GM12878 (cell line): Measurements from ENCODE around the gene NRG3. TPM values are rescaled to one million over a fixed set of nuclear protein-coding genes. Genes with fewer than 3 reads are reported as not detected.

Experiments used
- ATAC-seq: fragments of 200-7000 bp; cut with Tn5 transposase; 3 replicates; pipeline ENCODE4 v1.9.1; 2020; ENCODE audit warnings: mild to moderate bottlenecking, moderate library complexity
- BruUV-seq: library from RNA; stranded (reverse); fragments of 400-500 nt; replicated peaks from 2 replicates; lab custom pipeline; 2021; lab: Mats Ljungman, UMichigan
- CTCF ChIA-PET: fragments of 300-600 bp; sonication (Branson Sonifier 250); formaldehyde crosslinking; extraction: SDS; loops from one replicate; lab custom pipeline; 2021; ENCODE audit warnings: inconsistent platforms; lab: Yijun Ruan, JAX
- POLR2A ChIA-PET: fragments of 350-600 bp; formaldehyde crosslinking; extraction: SDS; loops from one replicate; lab custom pipeline; 2021; ENCODE audit warnings: inconsistent platforms; lab: Charles Lee
- RAD21 ChIA-PET: fragments of 300-600 bp; sonication (Branson Sonifier 250); formaldehyde crosslinking; loops from one replicate; lab custom pipeline; 2023; ENCODE audit warnings: antibody characterized with exemption; ENCODE audit not compliant: unreplicated experiment; lab: Charles Lee
- SMC1A ChIA-PET: fragments of 300-600 bp; sonication (Branson Sonifier 250); formaldehyde crosslinking; loops from one replicate; lab custom pipeline; 2023; ENCODE audit not compliant: unreplicated experiment, uncharacterized antibody; lab: Charles Lee
- DNase-seq: peaks from one replicate; pipeline ENCODE4 v3.0.0-alpha.2; 2011; ENCODE audit warnings: low read depth, low spot score
- FAIRE-seq: peaks from 3 replicates; lab custom pipeline; 2011; peaks lifted over from hg19 to GRCh38; lab: Jason Lieb, UNC
- H2AFZ ChIP-seq: 2 replicates; pipeline ENCODE4 v1.6.0; 2011; ENCODE audit warnings: low read depth, low read length, control low read depth; ENCODE audit not compliant: control insufficient read depth
- H3K27ac ChIP-seq: 2 replicates; pipeline ENCODE4 v1.5.1; 2011; ENCODE audit warnings: control low read depth; ENCODE audit not compliant: control insufficient read depth, insufficient read depth
- H3K27me3 ChIP-seq, 2 experiments: replicated peaks in 1 of 2; 2 replicates each; pipeline versions ENCODE4 v1.6.0 to v1.6.1; 2011; ENCODE audit warnings: low read length in 1 of 2; ENCODE audit not compliant: control insufficient read depth in 2 of 2, insufficient read depth in 2 of 2
- H3K36me3 ChIP-seq, 2 experiments: 2 replicates each; pipeline ENCODE4 v1.5.1; 2011; ENCODE audit warnings: low read length in 1 of 2; ENCODE audit not compliant: control insufficient read depth in 2 of 2, insufficient read depth in 2 of 2
- H3K4me1 ChIP-seq: 2 replicates; pipeline ENCODE4 v1.6.1; 2011; ENCODE audit warnings: mild to moderate bottlenecking, low read length, moderate library complexity, mixed read lengths; ENCODE audit not compliant: control insufficient read depth, insufficient read depth
- H3K4me2 ChIP-seq: 2 replicates; pipeline ENCODE4 v1.6.0; 2011; ENCODE audit warnings: control low read depth; ENCODE audit not compliant: control insufficient read depth, insufficient read depth
- H3K4me3 ChIP-seq: fragments of 200-600 bp; sonication (generic); 2 replicates; pipeline ENCODE4 v1.5.1; 2016
- H3K79me2 ChIP-seq: 2 replicates; pipeline ENCODE4 v1.6.0; 2011; ENCODE audit warnings: low read length; ENCODE audit not compliant: control insufficient read depth, insufficient read depth
- H3K9ac ChIP-seq: 2 replicates; pipeline ENCODE4 v1.8.0; 2011; ENCODE audit warnings: low read length, control low read depth, mixed read lengths; ENCODE audit not compliant: control insufficient read depth, insufficient read depth
- H3K9me3 ChIP-seq: replicated peaks from 3 replicates; pipeline ENCODE4 v1.5.1; 2011; ENCODE audit warnings: mild to moderate bottlenecking, low read length; ENCODE audit not compliant: control insufficient read depth, insufficient read depth
- H4K20me1 ChIP-seq: 2 replicates; pipeline ENCODE4 v1.6.0; 2011; ENCODE audit not compliant: control insufficient read depth, insufficient read depth
- ESRRA ChIP-seq: IDR thresholded peaks from 2 replicates; pipeline ENCODE4 v1.6.1; 2012; ENCODE audit warnings: mild to moderate bottlenecking, low read length, improper control_type of control experiment
- FOS ChIP-seq: IDR thresholded peaks from 3 replicates; pipeline ENCODE4 v1.6.1; 2011; ENCODE audit warnings: borderline replicate concordance; ENCODE audit not compliant: insufficient read length; ENCODE audit errors: extremely low read depth
- PAX5 ChIP-seq: IDR thresholded peaks from 2 replicates; pipeline ENCODE4 v1.6.1; 2011; ENCODE audit warnings: low read depth, low read length, borderline replicate concordance
- POLR2AphosphoS5 ChIP-seq: IDR thresholded peaks from 2 replicates; pipeline ENCODE4 v1.6.1; 2011; ENCODE audit warnings: mild to moderate bottlenecking, low read length, inconsistent platforms
- POU2F2 ChIP-seq: IDR thresholded peaks from 3 replicates; pipeline ENCODE4 v1.6.1; 2011; ENCODE audit warnings: low read depth, mild to moderate bottlenecking, low read length, borderline replicate concordance
- RBBP5 ChIP-seq: fragments of 200-600 bp; sonication (generic); conservative IDR thresholded peaks from 2 replicates; pipeline ENCODE4 v1.6.1; 2016
- SMAD1 ChIP-seq: fragments of 450-650 bp; IDR thresholded peaks from 2 replicates; pipeline ENCODE4 v1.6.1; 2018; ENCODE audit warnings: mild to moderate bottlenecking, low read depth; ENCODE audit not compliant: partially characterized antibody
- YY1 ChIP-seq: IDR thresholded peaks from 2 replicates; pipeline ENCODE4 v1.6.1; 2011; ENCODE audit warnings: low read depth, mild to moderate bottlenecking, low read length
- ZZZ3 ChIP-seq: IDR thresholded peaks from 2 replicates; pipeline ENCODE4 v1.6.1; 2011; ENCODE audit warnings: low read depth; ENCODE audit not compliant: control insufficient read depth, insufficient read length
- whole genome bisulfite sequencing: methylation state at CpG from one replicate; pipeline ENCODE4 v1.1.6; 2016; ENCODE audit warnings: low lambda C conversion rate; ENCODE audit not compliant: insufficient replicate concordance, insufficient coverage; ENCODE audit errors: missing lambda C conversion rate; 5-methylcytosine and 5-hydroxymethylcytosine counted together
- in situ Hi-C: fragments of 300-500 bp; cut with MboI; formaldehyde crosslinking; loops from 9 replicates; pipeline ENCODE4 v1.14.3; 2018; ENCODE audit warnings: mixed read lengths
- intact Hi-C: fragments of 100-400 bp; cut with micrococcal nuclease; formaldehyde crosslinking; loops from one replicate; pipeline ENCODE4 v1.14.2; 2022; ENCODE audit not compliant: unreplicated experiment
- polyA plus RNA-seq, 11 experiments: library from polyadenylated mRNA; depleted of rRNA in 4 of 11; unstranded in 6 of 11; stranded (reverse) in 5 of 11; fragments of >200 nt; fragmentation: Nextera tagmentation in 4 of 11; fragmentation: Illumina TruSeq in 1 of 11; extraction: Ambion mirVana in 4 of 11; extraction: Trizol in 1 of 11; gene quantifications; 1 replicate in 1 of 11; 2 replicates in 10 of 11; pipeline versions ENCODE4 v1.2.1 to v1.2.3, GENCODE V29; 2011 to 2016; ENCODE audit warnings: inconsistent platforms in 2 of 11, missing spikeins in 2 of 11, low read depth in 1 of 11
- total RNA-seq, 4 experiments: library from RNA; depleted of rRNA in 3 of 4; stranded (reverse); fragments of >200 nt in 3 of 4; fragmentation: Illumina TruSeq in 1 of 4; extraction: Trizol in 1 of 4; gene quantifications; 2 replicates each; pipeline versions ENCODE4 v1.2.1 to v1.2.3, GENCODE V29; 2013 to 2021
- TF ChIP-seq, protein P1 (sequence below): fragments of 450-650 bp; IDR thresholded peaks from 2 replicates; pipeline ENCODE4 v1.6.1; 2016; ENCODE audit warnings: mild to moderate bottlenecking
- TF ChIP-seq, protein P2 (sequence below): IDR thresholded peaks from 2 replicates; pipeline ENCODE4 v1.6.1; 2012; ENCODE audit warnings: improper control_type of control experiment, low read depth, low read length; ENCODE audit not compliant: insufficient replicate concordance

NRG3 gene
- total and polyA plus RNA-seq, 10 of the 15 experiments (the other 5 are each of a cell fraction or from before 2014, with no cell fraction given) = 0.03 to 0.41 (median 0.17) TPM; not detected in 3

DNA sequence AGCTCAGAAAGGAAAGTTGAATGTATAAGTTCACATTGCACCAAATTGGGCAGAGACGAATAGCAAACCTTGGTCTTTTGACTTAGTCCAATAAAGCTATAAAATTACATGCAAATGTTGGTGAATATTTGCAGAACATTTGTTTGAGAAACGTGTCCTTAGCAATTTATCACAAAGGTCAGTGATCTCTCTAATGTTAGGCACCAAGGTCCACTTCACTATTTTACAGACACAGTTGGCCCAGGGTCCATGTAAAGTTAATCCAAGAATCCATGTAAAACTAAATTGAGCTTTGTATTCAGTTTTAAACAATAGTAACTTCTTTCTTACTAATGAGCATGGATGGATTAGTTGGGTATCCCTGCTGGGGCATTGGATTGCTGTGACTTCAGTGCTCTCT, 617.7 kb downstream of the NRG3 start:
- H3K27me3 ChIP-seq = no peaks in the 10 kb centered on the region
- H2AFZ ChIP-seq = no peak overlapping the region
- no peaks in the 10 kb centered on the region for H3K79me2 ChIP-seq
- 2% methylated on average over 2 of the region's 2 CpGs for WGBS
- no peak overlapping the region for H3K4me3 ChIP-seq
- no peak for TF ChIP-seq SMAD1
- TF ChIP-seq PAX5 = no peak
- no peak for TF ChIP-seq YY1
- no peak for TF ChIP-seq RBBP5
- TF ChIP-seq POU2F2 = no peak
- no peak for TF ChIP-seq ESRRA
- no peak for TF ChIP-seq POLR2AphosphoS5
- no peak for TF ChIP-seq ZZZ3
- TF ChIP-seq FOS = no peak
- TF ChIP-seq, protein P1, sequence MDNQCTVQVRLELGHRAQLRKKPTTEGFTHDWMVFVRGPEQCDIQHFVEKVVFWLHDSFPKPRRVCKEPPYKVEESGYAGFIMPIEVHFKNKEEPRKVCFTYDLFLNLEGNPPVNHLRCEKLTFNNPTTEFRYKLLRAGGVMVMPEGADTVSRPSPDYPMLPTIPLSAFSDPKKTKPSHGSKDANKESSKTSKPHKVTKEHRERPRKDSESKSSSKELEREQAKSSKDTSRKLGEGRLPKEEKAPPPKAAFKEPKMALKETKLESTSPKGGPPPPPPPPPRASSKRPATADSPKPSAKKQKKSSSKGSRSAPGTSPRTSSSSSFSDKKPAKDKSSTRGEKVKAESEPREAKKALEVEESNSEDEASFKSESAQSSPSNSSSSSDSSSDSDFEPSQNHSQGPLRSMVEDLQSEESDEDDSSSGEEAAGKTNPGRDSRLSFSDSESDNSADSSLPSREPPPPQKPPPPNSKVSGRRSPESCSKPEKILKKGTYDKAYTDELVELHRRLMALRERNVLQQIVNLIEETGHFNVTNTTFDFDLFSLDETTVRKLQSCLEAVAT = no peak
- TF ChIP-seq, protein P2, sequence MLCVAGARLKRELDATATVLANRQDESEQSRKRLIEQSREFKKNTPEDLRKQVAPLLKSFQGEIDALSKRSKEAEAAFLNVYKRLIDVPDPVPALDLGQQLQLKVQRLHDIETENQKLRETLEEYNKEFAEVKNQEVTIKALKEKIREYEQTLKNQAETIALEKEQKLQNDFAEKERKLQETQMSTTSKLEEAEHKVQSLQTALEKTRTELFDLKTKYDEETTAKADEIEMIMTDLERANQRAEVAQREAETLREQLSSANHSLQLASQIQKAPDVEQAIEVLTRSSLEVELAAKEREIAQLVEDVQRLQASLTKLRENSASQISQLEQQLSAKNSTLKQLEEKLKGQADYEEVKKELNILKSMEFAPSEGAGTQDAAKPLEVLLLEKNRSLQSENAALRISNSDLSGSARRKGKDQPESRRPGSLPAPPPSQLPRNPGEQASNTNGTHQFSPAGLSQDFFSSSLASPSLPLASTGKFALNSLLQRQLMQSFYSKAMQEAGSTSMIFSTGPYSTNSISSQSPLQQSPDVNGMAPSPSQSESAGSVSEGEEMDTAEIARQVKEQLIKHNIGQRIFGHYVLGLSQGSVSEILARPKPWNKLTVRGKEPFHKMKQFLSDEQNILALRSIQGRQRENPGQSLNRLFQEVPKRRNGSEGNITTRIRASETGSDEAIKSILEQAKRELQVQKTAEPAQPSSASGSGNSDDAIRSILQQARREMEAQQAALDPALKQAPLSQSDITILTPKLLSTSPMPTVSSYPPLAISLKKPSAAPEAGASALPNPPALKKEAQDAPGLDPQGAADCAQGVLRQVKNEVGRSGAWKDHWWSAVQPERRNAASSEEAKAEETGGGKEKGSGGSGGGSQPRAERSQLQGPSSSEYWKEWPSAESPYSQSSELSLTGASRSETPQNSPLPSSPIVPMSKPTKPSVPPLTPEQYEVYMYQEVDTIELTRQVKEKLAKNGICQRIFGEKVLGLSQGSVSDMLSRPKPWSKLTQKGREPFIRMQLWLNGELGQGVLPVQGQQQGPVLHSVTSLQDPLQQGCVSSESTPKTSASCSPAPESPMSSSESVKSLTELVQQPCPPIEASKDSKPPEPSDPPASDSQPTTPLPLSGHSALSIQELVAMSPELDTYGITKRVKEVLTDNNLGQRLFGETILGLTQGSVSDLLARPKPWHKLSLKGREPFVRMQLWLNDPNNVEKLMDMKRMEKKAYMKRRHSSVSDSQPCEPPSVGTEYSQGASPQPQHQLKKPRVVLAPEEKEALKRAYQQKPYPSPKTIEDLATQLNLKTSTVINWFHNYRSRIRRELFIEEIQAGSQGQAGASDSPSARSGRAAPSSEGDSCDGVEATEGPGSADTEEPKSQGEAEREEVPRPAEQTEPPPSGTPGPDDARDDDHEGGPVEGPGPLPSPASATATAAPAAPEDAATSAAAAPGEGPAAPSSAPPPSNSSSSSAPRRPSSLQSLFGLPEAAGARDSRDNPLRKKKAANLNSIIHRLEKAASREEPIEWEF = no peak
- BruUV-seq = no TSS peak
- ChIA-PET CTCF (no interaction called here), POLR2A (no interaction called here), SMC1A (no interaction called here), RAD21 (no interaction called here)
- DNase-seq (no peak), ATAC-seq (no peak), FAIRE-seq (no peak)
- no peak overlapping the region for H3K27ac ChIP-seq
- in situ Hi-C loops = no loop called here
- intact Hi-C loops = no loop called here
- H3K4me1 ChIP-seq = no peaks in the 10 kb centered on the region
- no peaks in the 10 kb centered on the region for H3K36me3 ChIP-seq
- no peaks in the 10 kb centered on the region for H4K20me1 ChIP-seq
- no peaks in the 10 kb centered on the region for H3K9me3 ChIP-seq
- no peak overlapping the region for H3K4me2 ChIP-seq
- no peak overlapping the region for H3K9ac ChIP-seq
